AG09319 (cell line): ENCODE results near the gene SMYD3.

Experiments used
- DNase-seq: peaks from one replicate; pipeline ENCODE4 v3.0.0-alpha.2; 2010; ENCODE audit warnings: low read depth; ENCODE audit errors: extremely low read depth
- TF ChIP-seq, protein P1 (sequence below): IDR thresholded peaks from 2 replicates; pipeline ENCODE4 v1.5.1; 2011; ENCODE audit warnings: low read depth, mild to moderate bottlenecking, inconsistent platforms, low read length, moderate library complexity

Gene SMYD3

DNA sequence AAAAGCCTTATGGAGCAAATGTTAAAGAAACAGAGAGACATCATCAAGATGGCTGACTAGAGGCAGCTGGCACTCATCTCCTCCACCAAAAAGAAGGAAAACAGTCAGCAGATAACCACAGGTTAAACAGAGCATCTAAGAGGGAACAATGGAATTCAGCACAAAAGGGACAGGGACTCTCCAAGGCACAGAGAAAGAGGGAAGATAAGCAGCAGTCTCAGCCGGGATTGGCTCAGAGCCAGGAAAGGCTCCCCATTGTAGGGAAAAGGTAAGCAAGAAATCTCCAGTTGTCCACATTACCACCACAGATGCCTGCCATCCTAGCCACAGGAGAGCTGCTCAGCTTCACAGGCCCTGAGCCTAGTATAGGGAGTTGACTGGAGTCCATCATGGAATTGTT, 605.5 kb downstream of the SMYD3 start:
- TF ChIP-seq, protein P1, sequence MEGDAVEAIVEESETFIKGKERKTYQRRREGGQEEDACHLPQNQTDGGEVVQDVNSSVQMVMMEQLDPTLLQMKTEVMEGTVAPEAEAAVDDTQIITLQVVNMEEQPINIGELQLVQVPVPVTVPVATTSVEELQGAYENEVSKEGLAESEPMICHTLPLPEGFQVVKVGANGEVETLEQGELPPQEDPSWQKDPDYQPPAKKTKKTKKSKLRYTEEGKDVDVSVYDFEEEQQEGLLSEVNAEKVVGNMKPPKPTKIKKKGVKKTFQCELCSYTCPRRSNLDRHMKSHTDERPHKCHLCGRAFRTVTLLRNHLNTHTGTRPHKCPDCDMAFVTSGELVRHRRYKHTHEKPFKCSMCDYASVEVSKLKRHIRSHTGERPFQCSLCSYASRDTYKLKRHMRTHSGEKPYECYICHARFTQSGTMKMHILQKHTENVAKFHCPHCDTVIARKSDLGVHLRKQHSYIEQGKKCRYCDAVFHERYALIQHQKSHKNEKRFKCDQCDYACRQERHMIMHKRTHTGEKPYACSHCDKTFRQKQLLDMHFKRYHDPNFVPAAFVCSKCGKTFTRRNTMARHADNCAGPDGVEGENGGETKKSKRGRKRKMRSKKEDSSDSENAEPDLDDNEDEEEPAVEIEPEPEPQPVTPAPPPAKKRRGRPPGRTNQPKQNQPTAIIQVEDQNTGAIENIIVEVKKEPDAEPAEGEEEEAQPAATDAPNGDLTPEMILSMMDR = no peak
- no peak for DNase-seq

DNA sequence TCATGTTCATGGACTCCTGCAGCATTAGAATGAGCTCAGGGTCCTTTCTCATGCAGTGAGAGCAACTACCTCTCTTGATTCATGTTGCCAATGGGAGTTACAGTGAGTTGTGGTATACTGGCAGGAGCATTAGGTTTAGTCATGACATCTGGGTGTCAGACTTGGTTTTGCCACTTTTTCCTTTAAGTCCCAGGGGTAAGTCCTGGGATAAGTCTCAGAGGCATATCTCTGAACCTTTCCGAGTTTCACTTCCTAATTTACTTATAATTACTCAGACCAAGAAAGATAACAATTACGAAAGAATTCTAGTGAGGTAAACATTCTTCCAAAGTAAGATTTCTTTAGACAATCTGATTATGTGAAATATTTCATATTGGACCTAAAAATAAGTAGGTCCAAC, 606.0 kb downstream of the SMYD3 start:
- TF ChIP-seq, protein P1 = no peak
- DNase-seq = no peak

DNA sequence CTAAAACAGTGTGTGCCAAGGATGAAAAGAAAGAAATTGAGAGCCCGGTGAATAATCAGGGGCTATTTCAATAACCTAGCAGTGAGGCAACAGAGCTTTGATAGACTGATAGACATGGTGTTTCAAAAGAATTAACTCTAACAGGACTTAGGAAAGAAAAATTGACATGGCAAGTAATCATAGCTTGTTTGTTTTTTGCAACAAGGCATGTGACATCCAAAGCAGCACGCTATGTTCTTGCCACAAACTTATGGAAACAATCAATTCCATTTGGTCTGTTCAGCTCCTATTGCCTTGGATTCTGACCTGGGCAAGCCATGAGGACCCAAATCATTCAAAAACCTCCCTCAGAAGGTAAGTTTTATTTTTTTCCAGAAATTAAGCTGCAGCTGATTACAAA, 608.5 kb downstream of the SMYD3 start:
- DNase-seq = no peak
- TF ChIP-seq, protein P1 = no peak

DNA sequence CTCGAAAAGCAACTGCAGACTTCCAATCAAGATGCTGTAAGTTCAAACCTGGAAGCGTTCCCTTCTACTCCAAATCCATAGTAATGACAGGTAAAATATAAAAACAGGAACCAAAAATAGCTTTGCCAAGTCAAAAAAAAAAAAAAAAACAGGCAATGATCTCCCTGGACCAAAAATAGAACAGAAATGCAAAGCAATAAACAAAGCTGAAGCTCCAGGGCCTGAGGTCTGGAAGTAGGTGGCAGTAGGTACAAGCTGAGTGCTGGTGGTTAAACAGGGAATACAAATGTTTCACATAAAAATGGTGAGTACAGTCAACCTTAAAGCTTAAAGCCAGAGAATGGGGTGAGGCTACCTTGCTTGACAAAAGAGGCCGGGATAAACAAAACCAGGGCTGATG, 610.8 kb downstream of the SMYD3 start:
- TF ChIP-seq, protein P1 = no peak
- DNase-seq = no peak

DNA sequence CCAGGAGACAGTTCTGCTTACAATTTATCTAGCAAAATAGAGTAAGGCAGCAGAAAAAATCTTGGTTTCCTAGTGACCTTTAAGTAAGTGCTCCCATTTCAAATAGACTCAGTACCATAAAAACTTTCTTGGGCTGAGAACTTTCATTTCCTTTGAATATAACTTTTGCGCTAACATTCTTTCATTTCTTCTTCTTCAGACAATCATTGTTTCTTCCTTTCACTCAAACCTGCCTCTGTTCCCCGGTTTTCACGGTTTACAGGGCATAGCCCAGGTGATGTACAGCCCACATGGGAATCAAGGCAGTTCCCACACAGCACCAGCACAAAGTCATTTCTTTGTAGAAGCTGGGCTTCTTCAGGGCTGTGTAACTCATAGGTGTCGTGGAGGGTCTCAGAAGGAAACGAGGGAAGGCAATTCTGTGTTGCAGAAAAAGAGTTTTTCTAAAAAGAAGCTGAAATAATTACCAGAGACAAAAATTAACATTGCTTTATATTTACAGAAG, 611.6 kb downstream of the SMYD3 start:
- TF ChIP-seq, protein P1 = no peak
- DNase-seq = no peak

DNA sequence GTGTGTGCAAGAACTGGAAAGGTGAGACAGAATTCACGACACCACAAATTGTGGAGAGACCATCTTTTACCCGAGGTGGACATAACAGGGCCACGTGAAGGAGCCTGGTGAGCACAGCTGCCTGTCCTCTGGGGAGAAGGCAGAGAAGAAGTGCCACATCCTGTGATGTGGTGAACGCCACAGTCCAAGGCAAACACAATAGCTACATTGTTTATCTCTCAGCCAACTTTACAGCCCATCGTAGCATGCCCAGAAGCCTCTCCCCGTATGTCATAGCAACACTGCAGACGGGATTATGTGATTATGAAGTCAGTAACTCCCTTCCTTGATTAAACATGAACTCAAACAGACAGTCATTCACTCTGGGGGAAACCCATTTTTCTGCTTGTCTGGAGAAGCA, 612.2 kb downstream of the SMYD3 start:
- TF ChIP-seq, protein P1 = no peak
- DNase-seq = no peak

DNA sequence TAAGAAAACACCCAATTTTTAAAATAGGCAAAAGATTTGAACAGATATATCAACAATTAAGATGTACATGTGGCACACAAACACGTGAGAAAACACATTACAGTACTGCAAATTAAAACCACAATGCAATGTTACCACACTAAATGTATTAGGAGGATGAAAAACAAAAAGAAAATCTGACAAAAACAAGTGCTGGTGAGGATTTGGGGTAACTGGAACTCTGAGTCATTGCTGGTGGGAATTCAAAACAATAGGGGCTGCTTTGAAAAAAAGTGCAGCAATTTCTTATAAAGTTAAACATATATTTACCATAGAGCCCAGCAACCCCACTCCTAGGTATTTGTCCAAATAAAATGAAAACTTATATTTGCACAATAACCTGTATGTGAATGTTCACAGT, 614.1 kb downstream of the SMYD3 start:
- TF ChIP-seq, protein P1 = no peak
- no peak for DNase-seq
